PC-9 (cell line): ENCODE data around the gene SAG. TPM values are rescaled to one million over a fixed set of nuclear protein-coding genes. Genes with fewer than 3 reads are reported as not detected.
"Not testable (repeated sequence)": the region's sequence is repeated elsewhere in the genome, so short reads cannot be mapped to it uniquely, and the experiment has no call there.

ENCODE experiments used
- BruUV-seq: library from RNA; stranded (reverse); fragments of 400-500 nt; replicated peaks from 2 replicates; lab custom pipeline; 2021; lab: Mats Ljungman, UMichigan
- CTCF ChIA-PET: fragments of 300-600 bp; sonication (Branson Sonifier 250); formaldehyde crosslinking; loops from one replicate; lab custom pipeline; 2022; ENCODE audit warnings: antibody characterized with exemption; lab: Charles Lee
- POLR2A ChIA-PET: fragments of 300-600 bp; sonication (Branson Sonifier 250); formaldehyde crosslinking; loops from one replicate; lab custom pipeline; 2022; ENCODE audit warnings: antibody characterized with exemption; ENCODE audit not compliant: unreplicated experiment; lab: Charles Lee
- DNase-seq, 2 experiments: peaks; one replicate each; pipeline versions ENCODE4 v3.0.0 to v3.0.0-alpha.2; 2015 to 2022; ENCODE audit warnings: mixed read lengths in 1 of 2
- H2AFZ ChIP-seq: fragments of 200-600 bp; sonication (generic); 2 replicates; pipeline ENCODE4 v1.8.1; 2017; ENCODE audit warnings: antibody characterized with exemption
- H3F3A ChIP-seq: fragments of 200-600 bp; sonication (generic); 2 replicates; pipeline ENCODE4 v1.8.1; 2017; ENCODE audit warnings: antibody characterized with exemption, mild to moderate bottlenecking, low read depth; ENCODE audit not compliant: insufficient read depth
- H3K27ac ChIP-seq: fragments of 200-600 bp; sonication (generic); 2 replicates; pipeline ENCODE4 v1.6.1; 2016; ENCODE audit warnings: mixed run types
- H3K27me3 ChIP-seq: fragments of 200-600 bp; sonication (generic); 2 replicates; pipeline ENCODE4 v1.6.1; 2016; ENCODE audit warnings: low read depth, mixed run types; ENCODE audit not compliant: insufficient read depth
- H3K36me3 ChIP-seq: fragments of 200-600 bp; sonication (generic); 2 replicates; pipeline ENCODE4 v1.6.1; 2016; ENCODE audit warnings: low read depth, mixed run types
- H3K4me1 ChIP-seq: fragments of 200-600 bp; sonication (generic); replicated peaks from 2 replicates; pipeline ENCODE4 v1.6.1; 2016; ENCODE audit warnings: mixed run types; ENCODE audit not compliant: insufficient read depth
- H3K4me2 ChIP-seq: fragments of 200-600 bp; sonication (generic); 2 replicates; pipeline ENCODE4 v1.6.1; 2017; ENCODE audit warnings: mixed run types
- H3K4me3 ChIP-seq: fragments of 200-600 bp; sonication (generic); 2 replicates; pipeline ENCODE4 v1.6.1; 2016; ENCODE audit warnings: mixed run types
- H3K79me2 ChIP-seq: fragments of 200-600 bp; sonication (generic); 2 replicates; pipeline ENCODE4 v1.6.1; 2017; ENCODE audit warnings: low read depth, mixed run types
- H3K9me2 ChIP-seq: fragments of 200-600 bp; sonication (generic); 2 replicates; pipeline ENCODE4 v1.8.1; 2017; ENCODE audit warnings: mild to moderate bottlenecking; ENCODE audit not compliant: insufficient read depth
- H3K9me3 ChIP-seq: fragments of 200-600 bp; sonication (generic); 2 replicates; pipeline ENCODE4 v1.8.1; 2016; ENCODE audit warnings: low read depth; ENCODE audit not compliant: insufficient read depth
- H4K20me1 ChIP-seq: fragments of 200-600 bp; sonication (generic); 2 replicates; pipeline ENCODE4 v1.8.1; 2017; ENCODE audit not compliant: insufficient read depth
- EZH2 ChIP-seq: fragments of 200-600 bp; sonication (generic); IDR thresholded peaks from 2 replicates; pipeline ENCODE4 v1.8.0; 2017; ENCODE audit warnings: antibody characterized with exemption, low read depth
- intact Hi-C: fragments of 100-400 bp; cut with micrococcal nuclease; formaldehyde crosslinking; loops from one replicate; pipeline ENCODE4 v1.10.0; 2022; ENCODE audit not compliant: unreplicated experiment
- total RNA-seq: library from RNA; stranded (reverse); gene quantifications from 2 replicates; pipeline ENCODE4 v1.2.3, GENCODE V29; 2021
- TF ChIP-seq, protein P1 (sequence below): fragments of 200-600 bp; sonication (generic); conservative IDR thresholded peaks from 2 replicates; pipeline ENCODE4 v1.6.1; 2017; ENCODE audit warnings: mixed run types, antibody characterized with exemption, mild to moderate bottlenecking, moderate library complexity

Gene SAG
- total RNA-seq, 1 experiment from 2014 or later, result not detected

DNA sequence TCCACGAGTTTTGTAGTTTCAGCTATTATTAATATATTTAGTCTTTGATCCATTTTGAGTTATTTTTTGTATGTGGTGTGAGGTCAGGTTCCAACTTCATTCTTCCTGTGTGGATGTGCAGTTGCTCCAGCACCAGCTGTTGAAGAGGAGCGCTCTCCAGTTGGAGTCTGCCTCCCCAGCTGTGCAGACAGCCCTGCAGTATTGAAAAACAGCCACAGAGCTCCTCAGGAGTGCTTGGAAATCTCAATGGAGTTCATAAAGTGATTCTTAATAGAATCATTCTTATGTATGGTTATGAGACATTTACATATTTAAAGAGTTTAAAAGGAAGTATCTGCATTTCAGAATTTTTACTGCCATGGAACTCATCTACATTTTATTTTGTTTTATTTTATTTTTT, 64.0 kb downstream of the SAG start:
- no peak overlapping the region for H3K4me2 ChIP-seq
- no peak overlapping the region for H2AFZ ChIP-seq
- POLR2A ChIA-PET, result no interaction called here
- peaks cover 60% of the 10 kb centered on the region for H3K79me2 ChIP-seq
- H3K4me1 ChIP-seq, result no peaks in the 10 kb centered on the region
- TF ChIP-seq, protein P1, sequence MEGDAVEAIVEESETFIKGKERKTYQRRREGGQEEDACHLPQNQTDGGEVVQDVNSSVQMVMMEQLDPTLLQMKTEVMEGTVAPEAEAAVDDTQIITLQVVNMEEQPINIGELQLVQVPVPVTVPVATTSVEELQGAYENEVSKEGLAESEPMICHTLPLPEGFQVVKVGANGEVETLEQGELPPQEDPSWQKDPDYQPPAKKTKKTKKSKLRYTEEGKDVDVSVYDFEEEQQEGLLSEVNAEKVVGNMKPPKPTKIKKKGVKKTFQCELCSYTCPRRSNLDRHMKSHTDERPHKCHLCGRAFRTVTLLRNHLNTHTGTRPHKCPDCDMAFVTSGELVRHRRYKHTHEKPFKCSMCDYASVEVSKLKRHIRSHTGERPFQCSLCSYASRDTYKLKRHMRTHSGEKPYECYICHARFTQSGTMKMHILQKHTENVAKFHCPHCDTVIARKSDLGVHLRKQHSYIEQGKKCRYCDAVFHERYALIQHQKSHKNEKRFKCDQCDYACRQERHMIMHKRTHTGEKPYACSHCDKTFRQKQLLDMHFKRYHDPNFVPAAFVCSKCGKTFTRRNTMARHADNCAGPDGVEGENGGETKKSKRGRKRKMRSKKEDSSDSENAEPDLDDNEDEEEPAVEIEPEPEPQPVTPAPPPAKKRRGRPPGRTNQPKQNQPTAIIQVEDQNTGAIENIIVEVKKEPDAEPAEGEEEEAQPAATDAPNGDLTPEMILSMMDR, result no peak
- TF ChIP-seq EZH2, result no peak
- intact Hi-C loops, result no loop called here
- no peak overlapping the region for H3K4me3 ChIP-seq
- BruUV-seq, result no TSS peak
- H3K27me3 ChIP-seq, result no peaks in the 10 kb centered on the region
- no peak for DNase-seq
- H3K9me3 ChIP-seq, result no peaks in the 10 kb centered on the region
- H3K9me2 ChIP-seq, result no peaks in the 10 kb centered on the region
- H3K36me3 ChIP-seq, result peaks cover 18% of the 10 kb centered on the region; the same call in 1 of the 2 replicates
- CTCF ChIA-PET, result no interaction called here
- H3K27ac ChIP-seq, result no peak overlapping the region
- no peaks in the 10 kb centered on the region; the same call in 1 of the 2 replicates for H3F3A ChIP-seq
- H4K20me1 ChIP-seq, result peaks cover 27% of the 10 kb centered on the region

DNA sequence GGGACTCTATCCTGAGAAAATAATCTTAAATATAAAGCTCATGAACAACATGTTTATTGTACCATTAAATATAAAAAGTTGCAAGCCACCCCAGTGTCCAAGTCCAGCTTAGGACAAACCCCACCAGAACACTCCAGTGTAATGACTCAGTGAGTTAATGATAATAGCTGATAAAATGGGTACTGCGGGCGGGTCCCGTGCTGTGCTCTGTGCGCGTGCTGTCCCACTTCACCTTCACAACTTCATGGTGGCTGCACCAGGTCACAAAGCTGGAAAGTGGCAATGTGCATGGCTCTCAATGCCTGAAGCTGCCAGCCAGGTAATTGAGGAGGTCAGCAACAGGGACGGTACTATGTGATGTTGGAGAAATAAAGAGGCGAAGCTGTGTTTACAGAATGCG, 65.2 kb downstream of the SAG start:
- intact Hi-C loops, result no loop called here
- peaks cover 55% of the 10 kb centered on the region for H3K79me2 ChIP-seq
- H2AFZ ChIP-seq, result no peak overlapping the region
- H3K36me3 ChIP-seq, result peaks cover 23% of the 10 kb centered on the region; the same call in 1 of the 2 replicates
- H3K4me3 ChIP-seq, result no peak overlapping the region
- peaks cover 22% of the 10 kb centered on the region for H4K20me1 ChIP-seq
- no peaks in the 10 kb centered on the region; the same call in 1 of the 2 replicates for H3F3A ChIP-seq
- H3K27me3 ChIP-seq, result no peaks in the 10 kb centered on the region
- no peak for TF ChIP-seq EZH2
- TF ChIP-seq, protein P1, result no peak
- ChIA-PET CTCF (no interaction called here), POLR2A (no interaction called here)
- no peaks in the 10 kb centered on the region for H3K9me2 ChIP-seq
- no peak overlapping the region for H3K4me2 ChIP-seq
- no peaks in the 10 kb centered on the region for H3K4me1 ChIP-seq
- no peak for DNase-seq
- H3K9me3 ChIP-seq, result no peaks in the 10 kb centered on the region
- H3K27ac ChIP-seq, result no peak overlapping the region
- no TSS peak for BruUV-seq

DNA sequence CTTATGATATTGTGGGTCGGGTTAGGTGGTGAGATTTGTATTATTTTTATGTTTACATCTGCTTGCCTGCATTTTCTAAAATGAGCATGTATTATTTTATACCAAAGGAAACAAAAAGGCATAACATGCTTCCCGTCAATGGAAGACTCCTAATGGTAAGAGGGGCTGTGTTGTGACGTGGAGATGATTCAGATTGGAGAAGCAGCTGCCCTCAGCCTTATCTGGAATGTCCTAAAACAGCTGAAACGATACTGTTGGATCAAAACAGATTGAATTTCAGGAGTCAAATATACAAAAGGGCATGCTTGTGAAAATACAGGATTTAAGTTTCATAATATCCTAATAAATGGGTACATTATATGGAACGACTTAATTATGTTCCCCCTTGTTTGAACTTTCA, 65.7 kb downstream of the SAG start:
- H3K9me3 ChIP-seq, result no peaks in the 10 kb centered on the region
- H3K36me3 ChIP-seq, result peaks cover 23% of the 10 kb centered on the region; the same call in 1 of the 2 replicates
- peaks cover 22% of the 10 kb centered on the region for H4K20me1 ChIP-seq
- no peak for TF ChIP-seq EZH2
- TF ChIP-seq, protein P1, result no peak
- CTCF ChIA-PET, result no interaction called here
- H3K27ac ChIP-seq, result no peak overlapping the region
- H3K4me1 ChIP-seq, result no peaks in the 10 kb centered on the region
- no peaks in the 10 kb centered on the region for H3K9me2 ChIP-seq
- DNase-seq, result no peak
- H3K79me2 ChIP-seq, result peaks cover 51% of the 10 kb centered on the region
- POLR2A ChIA-PET, result interaction anchor here (0.7 kb wide), 1 partner anchor 10 kb away, joined by 3 read pairs; no protein-coding TSS in a partner anchor
- BruUV-seq, result no TSS peak
- intact Hi-C loops, result no loop called here
- H3F3A ChIP-seq, result no peaks in the 10 kb centered on the region; the same call in 1 of the 2 replicates
- no peak overlapping the region for H2AFZ ChIP-seq
- no peaks in the 10 kb centered on the region for H3K27me3 ChIP-seq
- no peak overlapping the region for H3K4me3 ChIP-seq
- no peak overlapping the region for H3K4me2 ChIP-seq

DNA sequence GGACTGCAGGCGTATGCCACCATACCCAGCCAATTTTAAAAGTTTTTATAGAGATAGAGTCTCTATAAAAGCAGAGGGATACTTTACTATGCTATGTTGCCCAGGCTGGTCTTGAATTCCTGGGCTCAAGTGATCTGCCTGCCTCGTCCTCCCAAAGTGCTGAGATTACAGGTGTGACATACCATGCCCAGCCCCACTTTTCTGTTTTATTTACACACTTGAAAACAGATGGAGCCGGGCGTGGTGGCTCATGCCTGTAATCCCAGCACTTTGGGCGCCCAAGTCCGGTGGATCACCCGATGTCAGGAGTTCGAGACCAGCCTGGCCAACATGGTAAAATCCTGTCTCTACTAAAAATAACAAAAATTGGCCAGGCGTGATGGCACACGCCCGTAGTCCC, 67.2 kb downstream of the SAG start:
- CTCF ChIA-PET, result interaction anchor here (0.6 kb wide), 1 partner anchor 610 kb away, joined by 4 read pairs; no protein-coding TSS in a partner anchor
- Histone ChIP-seq H4K20me1 (peaks cover 12% of the 10 kb centered on the region; the same call in 1 of the 2 replicates), H3K79me2 (peaks cover 49% of the 10 kb centered on the region), H3K36me3 (peaks cover 23% of the 10 kb centered on the region; the same call in 1 of the 2 replicates)
- H3K9me3 ChIP-seq, H3K27me3 ChIP-seq, H3K4me3 ChIP-seq, H3K4me2 ChIP-seq, H3K4me1 ChIP-seq, BruUV-seq, intact Hi-C loops, H3F3A ChIP-seq, H2AFZ ChIP-seq, H3K27ac ChIP-seq, POLR2A ChIA-PET, DNase-seq, H3K9me2 ChIP-seq: not testable (repeated sequence)
